HCT116 (cell line): ENCODE data around the gene IAH1. TPM values are rescaled to one million over a fixed set of nuclear protein-coding genes. Genes with fewer than 3 reads are reported as not detected.

Experiments used
- ATAC-seq: fragments of 200-7000 bp; cut with Tn5 transposase; 2 replicates; pipeline ENCODE4 v1.9.1; 2020; ENCODE audit warnings: mild to moderate bottlenecking, moderate library complexity
- BruUV-seq: library from RNA; stranded (reverse); fragments of 400-500 nt; replicated peaks from 2 replicates; lab custom pipeline; 2021; lab: Mats Ljungman, UMichigan
- CTCF ChIA-PET: fragments of 300-600 bp; sonication (Branson Sonifier 250); formaldehyde crosslinking; loops from one replicate; lab custom pipeline; 2021; ENCODE audit warnings: antibody characterized with exemption; lab: Charles Lee
- POLR2A ChIA-PET: fragments of 300-600, 350-600 bp; sonication (Branson Sonifier 250); formaldehyde crosslinking; loops from one replicate; lab custom pipeline; 2021; ENCODE audit warnings: antibody characterized with exemption; lab: Charles Lee
- RAD21 ChIA-PET, 2 experiments: fragments of 300-600 bp; sonication (Branson Sonifier 250); formaldehyde crosslinking; loops; one replicate each; lab custom pipeline; 2023; ENCODE audit warnings: low total read pairs in 2 of 2; ENCODE audit not compliant: uncharacterized antibody in 2 of 2, unreplicated experiment in 2 of 2, low non-redundant PET in 1 of 2; lab: Charles Lee
- DNase-seq: peaks from one replicate; pipeline ENCODE4 v3.0.0-alpha.2; 2010; ENCODE audit warnings: low read depth, low spot score
- H2AFZ ChIP-seq: fragments of 200-600 bp; shearing (Covaris generic), sonication (generic); 2 replicates; pipeline ENCODE4 v1.6.1; 2017; ENCODE audit warnings: low read depth, mixed run types, mixed read lengths, antibody characterized with exemption, low read length; ENCODE audit not compliant: poor library complexity, severe bottlenecking
- H3K27ac ChIP-seq: 2 replicates; pipeline ENCODE4 v1.5.1; 2012; ENCODE audit warnings: low read depth, low read length
- H3K27me3 ChIP-seq: fragments of 200-600 bp; sonication (generic); 2 replicates; pipeline ENCODE4 v1.6.1; 2016; ENCODE audit warnings: mixed run types, low read length, mixed read lengths; ENCODE audit not compliant: insufficient read depth
- H3K36me3 ChIP-seq, 2 experiments: fragments of 200-500 bp in 1 of 2; fragments of 200-600 bp in 1 of 2; sonication (Bioruptor generic) in 1 of 2; sonication (generic) in 1 of 2; 2 replicates each; pipeline versions ENCODE4 v1.5.1 to v1.6.1; 2014 to 2016; ENCODE audit warnings: low read length in 2 of 2, inconsistent platforms in 1 of 2, mixed read lengths in 1 of 2, mixed run types in 1 of 2; ENCODE audit not compliant: insufficient read depth in 2 of 2, control insufficient read depth in 1 of 2
- H3K4me1 ChIP-seq, 2 experiments: fragments of 200-600 bp in 1 of 2; sonication (generic) in 1 of 2; 2 replicates each; pipeline versions ENCODE4 v1.5.1 to v1.6.1; 2012 to 2017; ENCODE audit warnings: low read length in 2 of 2, inconsistent platforms in 1 of 2, mild to moderate bottlenecking in 1 of 2, mixed read lengths in 1 of 2, mixed run types in 1 of 2, moderate library complexity in 1 of 2; ENCODE audit not compliant: insufficient read depth in 2 of 2, control insufficient read depth in 1 of 2
- H3K4me2 ChIP-seq: fragments of 200-600 bp; sonication (generic); 2 replicates; pipeline ENCODE4 v1.6.1; 2017; ENCODE audit warnings: mixed run types, low read length, mixed read lengths
- H3K4me3 ChIP-seq, 2 experiments: fragments of 200-600 bp in 1 of 2; sonication (generic) in 1 of 2; replicated peaks in 1 of 2; 2 replicates each; pipeline ENCODE4 v1.5.1; 2011 to 2016; ENCODE audit warnings: low read length in 2 of 2, control low read depth in 1 of 2, low read depth in 1 of 2, mild to moderate bottlenecking in 1 of 2, mixed read lengths in 1 of 2, mixed run types in 1 of 2
- H3K79me2 ChIP-seq: fragments of 200-600 bp; sonication (generic); 2 replicates; pipeline ENCODE4 v1.6.1; 2017; ENCODE audit warnings: mild to moderate bottlenecking, mixed run types, low read length, moderate library complexity, mixed read lengths; ENCODE audit not compliant: insufficient read depth
- H3K9ac ChIP-seq: fragments of 200-600 bp; sonication (generic); 2 replicates; pipeline ENCODE4 v1.6.1; 2016; ENCODE audit warnings: low read length, mixed read lengths
- H3K9me2 ChIP-seq: fragments of 200-600 bp; sonication (generic), shearing (Covaris generic); 2 replicates; pipeline ENCODE4 v1.6.1; 2017; ENCODE audit warnings: mixed run types, mild to moderate bottlenecking, moderate library complexity; ENCODE audit not compliant: insufficient read depth
- H3K9me3 ChIP-seq, 2 experiments: fragments of 200-500 bp in 1 of 2; fragments of 200-600 bp in 1 of 2; sonication (Bioruptor generic) in 1 of 2; sonication (generic) in 1 of 2; 2 replicates each; pipeline ENCODE4 v1.6.1; 2014 to 2017; ENCODE audit warnings: low read length in 2 of 2, mixed read lengths in 2 of 2, inconsistent platforms in 1 of 2, low read depth in 1 of 2, mild to moderate bottlenecking in 1 of 2, mixed run types in 1 of 2, moderate library complexity in 1 of 2; ENCODE audit not compliant: control insufficient read depth in 1 of 2, insufficient read depth in 1 of 2
- H4K20me1 ChIP-seq: fragments of 200-600 bp; sonication (generic), shearing (Covaris generic); 2 replicates; pipeline ENCODE4 v1.6.1; 2017; ENCODE audit warnings: mixed run types, mild to moderate bottlenecking, moderate library complexity; ENCODE audit not compliant: insufficient read depth
- CBX3 ChIP-seq: IDR thresholded peaks from 2 replicates; pipeline ENCODE4 v1.6.1; 2012; ENCODE audit warnings: low read depth
- CTCF ChIP-seq, 3 experiments: fragments of 200-600 bp in 1 of 3; sonication (generic) in 1 of 3; IDR thresholded peaks in 2 of 3; conservative IDR thresholded peaks in 1 of 3; 2 replicates each; pipeline ENCODE4 v1.5.1; 2012 to 2017; ENCODE audit warnings: low read depth in 2 of 3, low read length in 2 of 3, antibody characterized with exemption in 1 of 3, borderline replicate concordance in 1 of 3, control low read depth in 1 of 3, mild to moderate bottlenecking in 1 of 3, mixed read lengths in 1 of 3, mixed run types in 1 of 3, moderate library complexity in 1 of 3; ENCODE audit not compliant: insufficient read depth in 1 of 3
- ELF1 ChIP-seq: IDR thresholded peaks from 2 replicates; pipeline ENCODE4 v1.6.1; 2012; ENCODE audit warnings: low read depth, borderline replicate concordance
- EZH2 ChIP-seq: fragments of 200-600 bp; sonication (generic); IDR thresholded peaks from 2 replicates; pipeline ENCODE4 v1.6.1; 2017; ENCODE audit warnings: antibody characterized with exemption, mixed run types
- FOSL1 ChIP-seq: IDR thresholded peaks from 2 replicates; pipeline ENCODE4 v1.6.1; 2012; ENCODE audit warnings: low read depth
- POLR2A ChIP-seq: IDR thresholded peaks from 2 replicates; pipeline ENCODE4 v1.7.0; 2011; ENCODE audit warnings: borderline replicate concordance; ENCODE audit not compliant: insufficient read depth, insufficient read length; ENCODE audit errors: extremely low read depth
- POLR2AphosphoS5 ChIP-seq: IDR thresholded peaks from 2 replicates; pipeline ENCODE4 v1.6.1; 2011; ENCODE audit warnings: mild to moderate bottlenecking, low read depth, low read length, moderate library complexity
- RAD21 ChIP-seq: IDR thresholded peaks from 2 replicates; pipeline ENCODE4 v1.6.1; 2012; ENCODE audit warnings: low read depth, mild to moderate bottlenecking
- REST ChIP-seq: IDR thresholded peaks from 2 replicates; pipeline ENCODE4 v1.6.1; 2012; ENCODE audit warnings: low read depth
- SP1 ChIP-seq: IDR thresholded peaks from 2 replicates; pipeline ENCODE4 v1.6.1; 2012; ENCODE audit warnings: low read depth
- SRF ChIP-seq: IDR thresholded peaks from 2 replicates; pipeline ENCODE4 v1.6.1; 2012; ENCODE audit warnings: low read depth
- YY1 ChIP-seq: IDR thresholded peaks from 2 replicates; pipeline ENCODE4 v1.6.1; 2011; ENCODE audit warnings: low read length, low read depth, moderate library complexity, mild to moderate bottlenecking; ENCODE audit not compliant: insufficient replicate concordance; ENCODE audit errors: extremely low read depth
- ZBTB33 ChIP-seq: IDR thresholded peaks from 2 replicates; pipeline ENCODE4 v1.6.1; 2011; ENCODE audit warnings: mild to moderate bottlenecking, low read length, moderate library complexity; ENCODE audit not compliant: insufficient replicate concordance; ENCODE audit errors: extremely low read depth
- ZFX ChIP-seq: fragments of 450-650 bp; IDR thresholded peaks from 2 replicates; pipeline ENCODE4 v1.6.1; 2017
- ZNF274 ChIP-seq: fragments of 200-500 bp; sonication (Bioruptor generic); IDR thresholded peaks from 2 replicates; pipeline ENCODE4 v1.6.1; 2014; ENCODE audit warnings: mild to moderate bottlenecking, low read depth, low read length, inconsistent platforms
- intact Hi-C: fragments of 100-400 bp; cut with micrococcal nuclease; formaldehyde crosslinking; loops from 2 replicates; pipeline ENCODE4 v1.10.0; 2022
- total RNA-seq: library from RNA; stranded (reverse); gene quantifications from one replicate; pipeline ENCODE4 v1.2.1, GENCODE V29; 2021; ENCODE audit not compliant: unreplicated experiment

Gene IAH1
- total RNA-seq, 1 experiment from 2014 or later, result 35.1 TPM

GRCh38 chr2:9471206-9471605 is 3.1 kb upstream of the IAH1 start (continued):
- TF ChIP-seq REST (no peak), EZH2 (no peak), ZBTB33 (no peak), RAD21 (no peak), YY1 (no peak)

- Histone ChIP-seq H3K4me3 (no peak overlapping the region), H3K27ac (no peak overlapping the region), H3K9me2 (no peaks in the 10 kb centered on the region), H3K36me3 (peaks cover 10 to 19% of the 10 kb centered on the region in 2 experiments; a peak in 3 of 4 replicates), H3K4me1 (peaks cover 5 to 22% of the 10 kb centered on the region in 2 experiments; a peak in 3 of 4 replicates), H4K20me1 (no peaks in the 10 kb centered on the region; the same call in 1 of the 2 replicates), H3K9me3 (no peaks in the 10 kb centered on the region), H3K27me3 (no peaks in the 10 kb centered on the region), H3K79me2 (peaks cover 4% of the 10 kb centered on the region; the same call in 1 of the 2 replicates), H3K4me2 (no peak overlapping the region), H3K9ac (no peak overlapping the region), H2AFZ (no peak overlapping the region)
- RAD21 ChIA-PET, result no interaction called here
- POLR2A ChIA-PET, result no interaction called here
- CTCF ChIA-PET, result no interaction called here
- DNase-seq (no peak), ATAC-seq (no peak)
- intact Hi-C loops, result loop anchor here (10.0 kb wide), 1 partner anchor 328 kb away; no protein-coding TSS in a partner anchor
- no TSS peak for BruUV-seq
- TF ChIP-seq CBX3 (no peak), ZFX (no peak), YY1 (no peak), RAD21 (no peak), ELF1 (no peak), ZBTB33 (no peak), SP1 (no peak), POLR2A (no peak), POLR2AphosphoS5 (no peak), FOSL1 (no peak), SRF (no peak), CTCF (IDR thresholded peaks at IDR 0.05 in 2 of 3, conservative IDR thresholded peaks at IDR 0.05 in 1 of 3; ENCODE audit: borderline replicate concordance in 1 of 3, insufficient read depth in 1 of 3, low read depth in 2 of 3, low read length in 2 of 3) (no peak), ZNF274 (no peak)
Observed at GRCh38 chr2:9472511-9472910, 1.8 kb upstream of the IAH1 start.
